D721Med (cell line): ENCODE data around the gene CEP85L.

ENCODE experiments used
- DNase-seq: peaks from one replicate; pipeline ENCODE4 v3.0.0; 2011; ENCODE audit warnings: low spot score; ENCODE audit not compliant: insufficient read length
- FAIRE-seq: peaks from 2 replicates; lab custom pipeline; 2011; peaks lifted over from hg19 to GRCh38; lab: Jason Lieb, UNC
- TF ChIP-seq, protein P1 (sequence below): IDR thresholded peaks from 2 replicates; pipeline ENCODE4 v1.5.1; 2012; ENCODE audit warnings: mild to moderate bottlenecking, control low read depth; ENCODE audit not compliant: insufficient read depth; ENCODE audit errors: missing control alignments

Gene CEP85L

GRCh38 chr6:118594877-118595276 lies 56.5 kb downstream of the CEP85L start:
- DNase-seq (no peak), FAIRE-seq (no peak)
- TF ChIP-seq, protein P1, sequence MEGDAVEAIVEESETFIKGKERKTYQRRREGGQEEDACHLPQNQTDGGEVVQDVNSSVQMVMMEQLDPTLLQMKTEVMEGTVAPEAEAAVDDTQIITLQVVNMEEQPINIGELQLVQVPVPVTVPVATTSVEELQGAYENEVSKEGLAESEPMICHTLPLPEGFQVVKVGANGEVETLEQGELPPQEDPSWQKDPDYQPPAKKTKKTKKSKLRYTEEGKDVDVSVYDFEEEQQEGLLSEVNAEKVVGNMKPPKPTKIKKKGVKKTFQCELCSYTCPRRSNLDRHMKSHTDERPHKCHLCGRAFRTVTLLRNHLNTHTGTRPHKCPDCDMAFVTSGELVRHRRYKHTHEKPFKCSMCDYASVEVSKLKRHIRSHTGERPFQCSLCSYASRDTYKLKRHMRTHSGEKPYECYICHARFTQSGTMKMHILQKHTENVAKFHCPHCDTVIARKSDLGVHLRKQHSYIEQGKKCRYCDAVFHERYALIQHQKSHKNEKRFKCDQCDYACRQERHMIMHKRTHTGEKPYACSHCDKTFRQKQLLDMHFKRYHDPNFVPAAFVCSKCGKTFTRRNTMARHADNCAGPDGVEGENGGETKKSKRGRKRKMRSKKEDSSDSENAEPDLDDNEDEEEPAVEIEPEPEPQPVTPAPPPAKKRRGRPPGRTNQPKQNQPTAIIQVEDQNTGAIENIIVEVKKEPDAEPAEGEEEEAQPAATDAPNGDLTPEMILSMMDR, result no peak

DNA sequence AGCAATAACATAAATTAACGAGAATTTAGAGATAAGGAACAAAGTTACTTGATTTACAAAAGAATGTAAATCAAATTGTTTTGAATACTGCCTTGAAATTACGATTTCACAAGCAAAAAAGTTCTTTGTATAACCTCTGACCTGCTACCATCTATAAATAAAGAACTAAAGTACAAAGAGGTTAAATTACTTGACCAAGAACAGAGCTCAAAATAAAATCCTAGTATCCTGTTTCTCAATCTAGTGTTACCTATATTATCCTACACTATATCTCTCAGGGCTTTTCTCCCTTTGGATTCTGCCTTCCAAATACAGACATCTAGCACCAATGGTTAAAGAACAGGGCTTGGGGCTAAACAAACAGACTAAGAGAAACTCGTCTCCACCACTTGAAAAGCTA lies 59.5 kb downstream of the CEP85L start:
- TF ChIP-seq, protein P1, result no peak
- no peak for FAIRE-seq

DNA sequence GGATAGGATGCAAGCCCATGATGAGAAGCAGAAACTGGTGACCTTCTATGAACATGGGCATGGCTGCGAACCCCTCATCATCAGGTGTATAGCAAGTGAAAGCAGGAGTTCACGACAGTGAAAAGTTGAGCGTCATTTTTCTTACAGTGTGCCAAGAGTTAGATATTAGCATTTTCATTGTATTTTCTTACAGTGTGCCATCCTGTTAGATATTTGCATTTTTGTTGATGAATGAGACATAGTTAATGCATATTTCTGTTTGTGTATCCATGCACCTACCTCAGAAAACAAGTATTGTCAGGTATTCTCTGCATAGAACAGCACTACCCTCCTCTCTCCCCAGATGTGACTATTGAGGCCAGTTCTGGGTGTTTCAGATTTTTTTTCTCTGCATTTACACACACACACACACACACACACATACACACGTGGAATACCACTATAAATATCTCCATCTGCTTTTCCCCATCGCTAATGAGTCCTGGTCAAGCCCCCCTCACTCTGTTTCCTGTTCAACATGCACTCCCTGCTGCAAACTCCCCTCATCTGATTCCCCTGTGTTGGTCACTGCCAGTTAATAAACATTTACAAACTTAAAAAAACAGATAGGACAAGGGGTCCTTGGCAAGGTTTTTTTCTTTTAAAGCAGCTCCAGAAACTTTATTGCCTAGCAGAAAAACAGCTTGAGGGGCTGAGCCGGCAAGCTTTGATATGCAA lies 61.6 kb downstream of the CEP85L start:
- TF ChIP-seq, protein P1, result no peak
- FAIRE-seq, result no peak
- DNase-seq, result no peak

More for the DNA sequence above, 59.5 kb downstream of the CEP85L start:
- DNase-seq, result no peak

DNA sequence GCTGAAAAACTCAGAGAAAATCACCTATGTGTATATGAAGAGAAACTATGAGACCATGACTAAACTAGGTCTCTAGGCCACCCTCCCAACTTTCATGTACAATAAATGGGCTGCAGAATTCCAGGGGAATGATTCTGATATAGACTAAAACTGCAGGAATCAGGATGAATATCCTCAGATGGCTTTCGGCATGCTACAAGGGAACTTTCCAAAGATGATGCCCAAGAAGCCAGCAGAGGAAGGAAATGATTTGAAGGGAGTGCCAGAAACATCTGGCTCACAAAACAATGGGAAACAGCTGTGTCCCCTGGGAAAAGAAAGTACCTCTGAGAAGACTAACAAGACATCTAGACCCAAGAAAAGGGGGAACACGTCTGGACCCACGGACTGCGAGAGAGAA lies 62.2 kb downstream of the CEP85L start:
- no peak for FAIRE-seq
- DNase-seq, result no peak
- TF ChIP-seq, protein P1, result no peak

- FAIRE-seq, result no peak
- no peak for DNase-seq
- TF ChIP-seq, protein P1, result no peak
These were observed 62.8 kb downstream of the CEP85L start for GRCh38 chr6:118588626-118589025.

- no peak for FAIRE-seq
- TF ChIP-seq, protein P1, result no peak
- no peak for DNase-seq
These were observed 64.5 kb downstream of the CEP85L start for GRCh38 chr6:118586746-118587485.

DNA sequence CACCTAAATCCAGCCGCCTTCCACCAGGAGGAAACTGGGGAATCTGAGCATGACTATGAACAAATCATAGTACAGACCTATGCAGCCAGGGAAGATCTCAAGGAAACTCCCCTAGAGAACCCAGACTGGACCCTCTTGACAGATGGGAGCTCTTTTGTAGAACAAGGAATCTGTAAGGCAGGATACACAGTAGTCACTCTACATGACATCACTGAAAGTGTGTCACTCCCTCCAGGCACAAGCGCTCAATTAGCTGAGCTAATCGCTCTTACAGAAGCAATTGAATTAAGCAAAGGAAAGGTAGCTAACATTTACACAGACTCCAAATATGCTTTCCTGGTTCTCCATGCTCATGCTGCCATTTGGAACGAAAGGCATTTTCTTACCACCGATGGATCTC lies 66.5 kb downstream of the CEP85L start:
- DNase-seq (no peak), FAIRE-seq (no peak)
- TF ChIP-seq, protein P1, result no peak
